ENCODE measurements around the gene CALR3.
"Not testable (repeated sequence)": the region's sequence is repeated elsewhere in the genome, so short reads cannot be mapped to it uniquely, and the experiment has no call there.

Gene CALR3

GRCh38 chr19:16452325-16452724 is 43.6 kb downstream of the CALR3 start:
- DNase-seq (ENCODE audit: insufficient read length, low spot score) (no peak), FAIRE-seq (no peak)
- TF ChIP-seq, protein P1, sequence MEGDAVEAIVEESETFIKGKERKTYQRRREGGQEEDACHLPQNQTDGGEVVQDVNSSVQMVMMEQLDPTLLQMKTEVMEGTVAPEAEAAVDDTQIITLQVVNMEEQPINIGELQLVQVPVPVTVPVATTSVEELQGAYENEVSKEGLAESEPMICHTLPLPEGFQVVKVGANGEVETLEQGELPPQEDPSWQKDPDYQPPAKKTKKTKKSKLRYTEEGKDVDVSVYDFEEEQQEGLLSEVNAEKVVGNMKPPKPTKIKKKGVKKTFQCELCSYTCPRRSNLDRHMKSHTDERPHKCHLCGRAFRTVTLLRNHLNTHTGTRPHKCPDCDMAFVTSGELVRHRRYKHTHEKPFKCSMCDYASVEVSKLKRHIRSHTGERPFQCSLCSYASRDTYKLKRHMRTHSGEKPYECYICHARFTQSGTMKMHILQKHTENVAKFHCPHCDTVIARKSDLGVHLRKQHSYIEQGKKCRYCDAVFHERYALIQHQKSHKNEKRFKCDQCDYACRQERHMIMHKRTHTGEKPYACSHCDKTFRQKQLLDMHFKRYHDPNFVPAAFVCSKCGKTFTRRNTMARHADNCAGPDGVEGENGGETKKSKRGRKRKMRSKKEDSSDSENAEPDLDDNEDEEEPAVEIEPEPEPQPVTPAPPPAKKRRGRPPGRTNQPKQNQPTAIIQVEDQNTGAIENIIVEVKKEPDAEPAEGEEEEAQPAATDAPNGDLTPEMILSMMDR (IDR thresholded peaks at IDR 0.05; ENCODE audit: insufficient read depth, missing control alignments): no peak

GRCh38 chr19:16449330-16449961 is 46.5 kb downstream of the CALR3 start:
- no peak for DNase-seq (ENCODE audit: insufficient read length, low spot score)
- no peak for FAIRE-seq

GRCh38 chr19:16448872-16449271 is 47.1 kb downstream of the CALR3 start:
- not testable (repeated sequence) for DNase-seq (ENCODE audit: insufficient read length, low spot score); FAIRE-seq

More at GRCh38 chr19:16449330-16449961, 46.5 kb downstream of the CALR3 start:
- TF ChIP-seq, protein P1 (IDR thresholded peaks at IDR 0.05; ENCODE audit: insufficient read depth, missing control alignments): no peak

DNA sequence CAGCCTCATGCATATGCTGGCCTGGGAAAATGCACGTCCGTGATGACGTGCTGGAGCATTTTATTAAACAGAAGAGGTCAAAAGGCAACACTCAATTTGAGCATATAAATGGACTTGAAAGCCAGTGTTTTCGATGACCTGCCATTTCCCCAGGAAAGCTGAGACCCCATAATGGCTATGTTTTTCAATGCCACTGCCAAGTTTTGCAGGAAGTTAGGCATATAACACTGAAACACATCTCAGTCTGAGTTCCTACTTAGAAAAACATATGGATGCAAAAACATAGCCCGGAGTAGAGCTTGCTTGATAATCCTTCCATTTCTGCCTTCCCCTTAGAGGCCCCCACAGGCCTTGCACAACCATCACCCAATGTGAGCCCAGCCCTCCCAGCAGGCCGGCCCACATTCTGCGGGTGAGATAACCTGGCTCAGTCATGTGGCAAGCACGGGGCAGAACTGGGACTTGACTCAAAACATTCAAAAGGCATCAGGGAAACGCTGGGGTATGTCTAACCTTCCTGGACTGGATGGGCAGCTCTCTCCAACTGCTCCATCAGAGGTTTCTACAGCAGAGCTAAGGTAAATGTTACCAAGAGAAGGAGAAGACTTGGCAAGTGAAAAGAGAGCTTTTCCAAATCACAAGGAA is 49.1 kb downstream of the CALR3 start:
- DNase-seq (ENCODE audit: insufficient read length, low spot score): no peak
- no peak for FAIRE-seq
- TF ChIP-seq, protein P1 (IDR thresholded peaks at IDR 0.05; ENCODE audit: insufficient read depth, missing control alignments): no peak

DNA sequence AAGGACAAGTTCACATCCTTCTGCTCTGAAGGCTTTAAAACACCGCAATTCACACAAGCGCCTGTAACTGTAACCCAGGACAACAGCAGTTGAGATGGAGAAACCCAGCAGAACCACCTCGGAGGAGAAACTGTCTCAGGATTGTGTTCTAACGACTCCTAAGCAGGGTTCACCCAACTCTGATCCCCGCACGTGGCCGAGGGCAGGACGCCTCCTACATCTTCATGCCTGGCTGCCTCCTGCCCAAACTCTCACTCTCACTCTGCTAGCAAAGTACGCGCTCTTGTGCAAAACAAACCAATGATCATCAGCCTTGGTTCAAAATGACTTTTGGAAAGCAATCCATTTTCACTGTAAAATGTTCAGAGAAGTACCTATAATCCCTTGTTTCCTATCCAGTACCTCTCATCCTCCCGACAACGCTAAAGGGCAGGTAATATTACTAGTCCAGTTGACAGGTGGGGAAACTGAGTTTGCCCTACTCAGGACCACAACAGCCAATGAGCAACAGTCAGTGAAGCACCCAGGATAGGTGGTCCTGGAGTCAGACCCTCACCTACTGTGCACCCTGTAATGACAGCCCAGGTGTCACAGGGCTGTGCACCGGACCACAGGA is 49.8 kb downstream of the CALR3 start:
- FAIRE-seq: no peak

DNA sequence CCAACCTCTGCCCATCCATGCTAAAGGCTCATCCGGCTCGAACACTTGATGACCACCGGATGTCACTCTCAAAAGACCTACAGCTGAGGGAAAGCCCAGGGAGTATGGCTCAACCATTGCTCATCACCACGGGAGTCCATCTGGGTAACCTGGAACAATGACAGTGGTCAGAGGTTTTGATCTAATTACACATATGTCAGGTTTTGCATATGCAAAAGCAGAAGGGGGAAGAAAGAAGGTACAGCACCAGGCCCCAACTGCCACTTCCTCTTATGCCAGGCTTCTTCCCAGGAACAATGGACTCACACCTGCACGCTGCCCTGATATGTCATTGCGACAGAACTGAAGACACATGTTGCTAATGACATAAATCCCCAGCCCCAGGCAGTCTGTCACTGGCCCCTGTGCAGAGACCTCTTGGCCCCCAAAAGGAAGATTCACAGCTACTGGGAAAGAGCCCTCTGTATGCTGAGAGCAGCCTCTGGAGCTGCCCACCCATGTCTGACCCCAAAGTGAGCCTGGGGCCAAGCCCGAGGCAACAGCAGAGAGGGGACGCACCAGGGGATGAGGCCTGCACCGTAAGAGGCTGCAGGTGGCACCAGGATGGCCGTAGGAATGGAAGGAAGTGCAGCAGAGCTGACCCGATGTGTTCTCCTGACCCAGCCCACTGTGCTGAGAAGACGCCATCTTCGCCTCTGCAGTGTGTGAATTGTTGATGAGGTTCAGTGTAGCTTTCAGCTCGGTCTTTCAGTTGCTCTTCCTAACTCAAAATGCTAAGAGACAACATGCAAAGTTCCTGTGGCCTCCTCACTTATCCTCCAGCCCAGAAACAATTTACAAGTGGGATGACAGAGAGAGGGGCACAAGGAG is 50.5 kb downstream of the CALR3 start:
- DNase-seq (ENCODE audit: insufficient read length, low spot score) (no peak), FAIRE-seq (no peak)

More for the DNA sequence above, 49.8 kb downstream of the CALR3 start:
- TF ChIP-seq, protein P1 (IDR thresholded peaks at IDR 0.05; ENCODE audit: insufficient read depth, missing control alignments): no peak
- DNase-seq (ENCODE audit: insufficient read length, low spot score): no peak

GRCh38 chr19:16444269-16444600 is 51.7 kb downstream of the CALR3 start:
- DNase-seq (ENCODE audit: insufficient read length, low spot score): no peak
- FAIRE-seq: no peak

More for the DNA sequence above, 50.5 kb downstream of the CALR3 start:
- TF ChIP-seq, protein P1 (IDR thresholded peaks at IDR 0.05; ENCODE audit: insufficient read depth, missing control alignments): no peak

More at GRCh38 chr19:16444269-16444600, 51.7 kb downstream of the CALR3 start:
- TF ChIP-seq, protein P1 (IDR thresholded peaks at IDR 0.05; ENCODE audit: insufficient read depth, missing control alignments): no peak
